ENCODE measurements around the gene TLE6.

Gene TLE6

GRCh38 chr19:2976609-2977000 is 759 bp upstream of the TLE6 start:
- Histone ChIP-seq H3K4me1 (ENCODE audit: control insufficient read depth in 1 of 2, insufficient read depth in 1 of 2, low read depth in 1 of 2, low read length in 1 of 2) (peaks cover 18 to 20% of the 10 kb centered on the region in 2 experiments), H3K27ac (no peak overlapping the region), H3K4me3 (ENCODE audit: low read depth in 1 of 2, low read length in 1 of 2) (peak overlapping the region; percentile 50), H3K36me3 (no peaks in the 10 kb centered on the region), H3K27me3 (peaks cover 65% of the 10 kb centered on the region), H3K9me3 (no peaks in the 10 kb centered on the region)
- no peak for TF ChIP-seq CTCF (IDR thresholded peaks at IDR 0.05)

GRCh38 chr19:2977746-2978138 is 378 bp downstream of the TLE6 start:
- TF ChIP-seq CTCF (IDR thresholded peaks at IDR 0.05): no peak
- H3K27ac ChIP-seq: no peak overlapping the region
- H3K27me3 ChIP-seq: peaks cover 76% of the 10 kb centered on the region
- peaks cover 17 to 18% of the 10 kb centered on the region in 2 experiments for H3K4me1 ChIP-seq (ENCODE audit: control insufficient read depth in 1 of 2, insufficient read depth in 1 of 2, low read depth in 1 of 2, low read length in 1 of 2)
- peak overlapping the region in 1 of 2 experiments; percentile 50 for H3K4me3 ChIP-seq (ENCODE audit: low read depth in 1 of 2, low read length in 1 of 2)
- H3K36me3 ChIP-seq: no peaks in the 10 kb centered on the region
- no peaks in the 10 kb centered on the region for H3K9me3 ChIP-seq

GRCh38 chr19:2978166-2978767 is 903 bp downstream of the TLE6 start:
- no peak overlapping the region for H3K27ac ChIP-seq
- peaks cover 78% of the 10 kb centered on the region for H3K27me3 ChIP-seq
- no peak overlapping the region for H3K4me3 ChIP-seq (ENCODE audit: low read depth in 1 of 2, low read length in 1 of 2)
- no peaks in the 10 kb centered on the region for H3K36me3 ChIP-seq
- TF ChIP-seq CTCF (IDR thresholded peaks at IDR 0.05): no peak
- peaks cover 17 to 18% of the 10 kb centered on the region in 2 experiments for H3K4me1 ChIP-seq (ENCODE audit: control insufficient read depth in 1 of 2, insufficient read depth in 1 of 2, low read depth in 1 of 2, low read length in 1 of 2)
- H3K9me3 ChIP-seq: no peaks in the 10 kb centered on the region

- Histone ChIP-seq H3K4me3 (ENCODE audit: low read depth in 1 of 2, low read length in 1 of 2) (no peak overlapping the region), H3K4me1 (ENCODE audit: control insufficient read depth in 1 of 2, insufficient read depth in 1 of 2, low read depth in 1 of 2, low read length in 1 of 2) (peaks cover 17 to 18% of the 10 kb centered on the region in 2 experiments)
These were observed 1.4 kb downstream of the TLE6 start for GRCh38 chr19:2978772-2979171.

GRCh38 chr19:2981898-2982297 is 4.5 kb downstream of the TLE6 start:
- Histone ChIP-seq H3K27ac (no peak overlapping the region), H3K4me3 (ENCODE audit: low read depth in 1 of 2, low read length in 1 of 2) (no peak overlapping the region), H3K27me3 (peaks cover 71% of the 10 kb centered on the region), H3K36me3 (no peaks in the 10 kb centered on the region), H3K4me1 (ENCODE audit: control insufficient read depth in 1 of 2, insufficient read depth in 1 of 2, low read depth in 1 of 2, low read length in 1 of 2) (peaks cover 3 to 9% of the 10 kb centered on the region in 2 experiments), H3K9me3 (no peaks in the 10 kb centered on the region)
- no peak for TF ChIP-seq CTCF (IDR thresholded peaks at IDR 0.05)

More at GRCh38 chr19:2978772-2979171, 1.4 kb downstream of the TLE6 start:
- TF ChIP-seq CTCF (IDR thresholded peaks at IDR 0.05): no peak
- Histone ChIP-seq H3K36me3 (no peaks in the 10 kb centered on the region), H3K9me3 (no peaks in the 10 kb centered on the region), H3K27ac (no peak overlapping the region), H3K27me3 (peaks cover 78% of the 10 kb centered on the region)

All from neutrophil (primary cell).